Cardiac muscle cell (in vitro differentiated cells and primary cell): ENCODE measurements around the gene LRRC75B. TPM values are rescaled to one million over a fixed set of nuclear protein-coding genes. Genes with fewer than 3 reads are reported as not detected.

Experiments used
- DNase-seq, 2 donors: peaks; one replicate each; pipeline versions ENCODE4 v3.0.0 to v3.0.0-alpha.2; 2010 to 2017; ENCODE audit warnings: low read depth in 1 of 2, low spot score in 1 of 2
- H3K27ac ChIP-seq: fragments of 200-600 bp; sonication (generic); 2 replicates; pipeline ENCODE4 v1.5.1; 2016
- H3K27me3 ChIP-seq: fragments of 200-600 bp; sonication (generic); 2 replicates; pipeline ENCODE4 v1.6.0; 2016; ENCODE audit warnings: control low read depth
- H3K36me3 ChIP-seq: fragments of 200-600 bp; sonication (generic); 2 replicates; pipeline ENCODE4 v1.5.1; 2016; ENCODE audit warnings: control low read depth
- H3K4me1 ChIP-seq: fragments of 200-600 bp; sonication (generic); 2 replicates; pipeline ENCODE4 v1.8.1; 2017; ENCODE audit warnings: low read depth, mild to moderate bottlenecking, mixed run types
- H3K4me3 ChIP-seq: fragments of 200-600 bp; sonication (generic); 2 replicates; pipeline ENCODE4 v1.5.1; 2016; ENCODE audit warnings: mild to moderate bottlenecking
- H3K9me3 ChIP-seq: fragments of 200-600 bp; sonication (generic); 2 replicates; pipeline ENCODE4 v1.5.1; 2017; ENCODE audit warnings: low read depth, mild to moderate bottlenecking, control low read depth
- CTCF ChIP-seq: IDR thresholded peaks from 2 replicates; pipeline ENCODE4 v1.5.1; 2012; ENCODE audit warnings: low read depth, mild to moderate bottlenecking, low read length
- polyA plus RNA-seq: library from polyadenylated mRNA; unstranded; fragments of >200 nt; fragmentation: Nextera tagmentation; extraction: Ambion mirVana; gene quantifications from 2 replicates; pipeline ENCODE4 v1.2.1, GENCODE V29; 2016
- total RNA-seq: library from RNA; depleted of rRNA; stranded (reverse); fragments of >200 nt; gene quantifications from 2 replicates; pipeline ENCODE4 v1.2.3, GENCODE V29; 2016

LRRC75B gene
- total and polyA plus RNA-seq, 2 experiments from 2014 or later = 42.4 to 48.4 TPM

DNA sequence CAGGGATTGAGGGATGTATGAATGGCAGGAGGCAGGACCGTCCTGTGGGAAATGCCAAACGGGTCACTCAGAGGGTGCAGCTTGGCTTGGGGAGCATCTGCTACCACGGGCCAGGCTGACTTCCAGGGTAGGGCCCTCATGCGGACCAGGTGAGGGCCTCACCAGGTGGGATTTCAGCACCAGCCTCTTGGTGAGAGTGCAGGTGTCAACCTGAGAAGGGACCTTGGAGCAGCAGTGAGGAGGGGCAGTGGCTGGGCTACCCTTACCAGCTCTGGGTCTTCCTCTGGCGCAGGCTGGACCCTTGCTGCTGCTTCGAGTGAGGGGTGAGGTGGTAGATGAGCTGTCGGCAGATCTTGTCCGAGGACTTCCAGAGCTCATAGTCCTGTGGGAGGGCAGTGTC is 4.9 kb downstream of the LRRC75B start:
- H3K4me1 ChIP-seq = peaks cover 15% of the 10 kb centered on the region
- H3K36me3 ChIP-seq = peaks cover 11% of the 10 kb centered on the region
- no peaks in the 10 kb centered on the region for H3K9me3 ChIP-seq
- no peak overlapping the region for H3K27ac ChIP-seq
- H3K27me3 ChIP-seq = no peaks in the 10 kb centered on the region
- H3K4me3 ChIP-seq = no peak overlapping the region
- no peak for TF ChIP-seq CTCF
- no peak for DNase-seq

DNA sequence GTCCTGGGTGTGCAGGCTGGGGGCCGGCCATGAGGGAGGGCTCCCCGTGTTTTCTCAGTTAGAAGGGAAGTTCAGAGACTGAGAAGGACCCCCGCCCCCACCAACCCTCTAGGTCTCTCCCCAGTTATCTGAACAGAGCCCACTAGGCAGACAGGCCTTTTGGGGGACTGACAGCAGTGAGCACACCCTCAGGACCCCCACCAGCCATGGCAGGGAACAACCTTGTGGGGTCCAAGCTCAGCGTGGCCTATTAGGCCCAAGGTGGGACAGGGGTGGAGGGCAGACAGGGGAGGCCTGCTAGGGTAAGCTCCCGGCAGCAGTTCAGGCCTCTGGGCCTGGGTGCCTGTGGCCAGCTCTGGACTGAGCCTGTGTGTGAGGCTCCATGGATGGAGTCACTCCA is 5.6 kb downstream of the LRRC75B start:
- Histone ChIP-seq H3K27me3 (no peaks in the 10 kb centered on the region), H3K4me3 (no peak overlapping the region), H3K27ac (no peak overlapping the region), H3K36me3 (peaks cover 11% of the 10 kb centered on the region), H3K4me1 (peaks cover 15% of the 10 kb centered on the region), H3K9me3 (no peaks in the 10 kb centered on the region)
- TF ChIP-seq CTCF = no peak
- no peak for DNase-seq

- Histone ChIP-seq H3K27me3 (no peaks in the 10 kb centered on the region), H3K4me3 (no peak overlapping the region), H3K4me1 (peaks cover 15% of the 10 kb centered on the region), H3K27ac (no peak overlapping the region), H3K36me3 (peaks cover 11% of the 10 kb centered on the region), H3K9me3 (no peaks in the 10 kb centered on the region)
- TF ChIP-seq CTCF = no peak
- DNase-seq = no peak
Measured at GRCh38 chr22:24585927-24586546, 6.8 kb downstream of the LRRC75B start.

DNA sequence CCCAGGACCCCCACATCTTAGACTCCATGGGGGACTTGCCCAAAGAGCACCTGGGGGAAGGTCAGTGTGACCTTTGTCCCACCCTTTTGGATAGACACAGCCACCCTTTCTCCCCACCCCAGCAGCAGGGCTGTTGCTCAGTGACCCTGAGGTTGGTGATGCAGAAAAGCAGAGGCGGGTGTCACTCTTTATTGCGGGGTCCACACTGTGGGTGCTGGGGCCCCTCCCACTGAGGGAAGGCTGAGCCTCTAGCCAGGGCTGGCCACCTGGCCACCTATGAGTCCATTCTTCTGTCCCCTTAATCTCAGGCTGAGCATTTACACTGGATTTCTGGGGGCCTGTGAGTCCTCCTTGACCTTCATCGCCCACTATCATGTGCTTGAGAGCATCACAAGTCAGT is 7.4 kb downstream of the LRRC75B start:
- Histone ChIP-seq H3K4me3 (no peak overlapping the region), H3K27me3 (no peaks in the 10 kb centered on the region), H3K27ac (peak overlapping the region; percentile 89), H3K4me1 (peaks cover 15% of the 10 kb centered on the region), H3K9me3 (no peaks in the 10 kb centered on the region), H3K36me3 (peaks cover 11% of the 10 kb centered on the region)
- no peak for DNase-seq
- no peak for TF ChIP-seq CTCF

DNA sequence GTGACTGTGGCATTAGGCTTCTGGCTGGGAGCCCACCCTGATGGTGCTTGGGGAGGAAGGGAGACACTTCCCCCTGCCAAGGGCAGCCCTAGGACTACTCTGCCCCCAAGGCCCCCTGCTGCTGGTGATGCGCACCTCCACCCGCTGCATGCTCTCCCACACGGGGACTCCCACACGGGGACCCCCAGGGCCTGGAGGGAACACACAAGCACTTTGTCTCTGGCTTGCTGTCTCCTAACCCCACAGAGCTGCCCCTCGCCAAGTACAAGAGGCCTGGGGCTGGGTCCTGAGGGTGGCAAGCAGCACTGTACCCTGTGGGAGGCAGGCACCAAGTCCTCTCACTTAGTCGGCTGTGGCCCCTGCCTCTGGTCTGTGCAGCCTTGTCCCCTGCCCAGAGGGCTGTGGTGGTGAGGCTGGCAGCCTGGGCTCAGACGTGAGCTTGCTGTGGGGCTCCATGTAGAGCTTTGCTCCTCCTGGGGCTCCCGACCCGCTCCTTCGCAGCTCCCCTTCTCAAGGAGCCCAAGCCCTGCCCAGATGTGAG is 7.9 kb downstream of the LRRC75B start:
- H3K9me3 ChIP-seq = no peaks in the 10 kb centered on the region
- H3K4me3 ChIP-seq = no peak overlapping the region
- peak overlapping the region; percentile 89 for H3K27ac ChIP-seq
- no peaks in the 10 kb centered on the region for H3K27me3 ChIP-seq
- H3K4me1 ChIP-seq = peaks cover 15% of the 10 kb centered on the region
- no peak for DNase-seq
- no peak for TF ChIP-seq CTCF
- H3K36me3 ChIP-seq = peaks cover 11% of the 10 kb centered on the region
